ENCODE results near the gene HPCAL1. TPM values are rescaled to one million over a fixed set of nuclear protein-coding genes. Genes with fewer than 3 reads are reported as not detected.

Gene HPCAL1
- total and polyA plus RNA-seq, 10 of the 15 experiments (the other 5 are each of a cell fraction or from before 2014, with no cell fraction given), result 0.40 to 12.8 (median 7.9) TPM

DNA sequence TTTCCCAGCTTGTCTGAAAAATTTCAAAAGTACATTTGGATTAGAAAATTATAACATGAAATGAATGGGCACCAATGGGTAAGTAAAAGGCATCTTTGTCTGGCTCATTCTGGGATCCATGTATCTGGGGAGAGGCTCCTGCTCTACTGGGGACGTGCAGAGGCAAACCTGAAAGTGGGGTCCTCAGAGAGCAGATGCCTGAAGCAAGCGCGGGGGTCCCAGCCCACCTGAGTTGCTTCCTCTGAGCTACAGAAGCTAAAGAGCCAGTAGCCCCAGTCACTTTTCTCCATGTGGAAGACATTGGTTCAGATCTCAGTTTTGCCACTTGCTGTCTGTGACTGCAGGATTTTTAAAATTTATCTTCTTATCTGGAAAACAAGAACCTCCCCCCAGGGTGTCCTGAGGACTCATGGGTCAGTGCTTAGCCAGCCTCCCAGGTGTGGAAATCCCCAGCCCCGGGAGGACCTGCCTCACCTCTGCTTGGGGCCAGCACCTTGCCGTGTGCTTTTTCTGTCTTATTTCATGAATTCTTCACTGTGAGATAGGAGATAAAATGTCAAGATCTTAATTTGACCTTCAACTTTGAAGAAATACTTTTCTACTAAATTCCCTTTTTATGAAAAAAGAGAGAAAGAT lies 170.5 kb downstream of the HPCAL1 start:
- no peaks in the 10 kb centered on the region for H3K36me3 ChIP-seq (ENCODE audit: control insufficient read depth in 2 of 2, insufficient read depth in 2 of 2, low read length in 1 of 2)
- H4K20me1 ChIP-seq (ENCODE audit: control insufficient read depth, insufficient read depth), result no peaks in the 10 kb centered on the region; the same call in 1 of the 2 replicates
- H3K4me3 ChIP-seq, result no peak overlapping the region
- no peak for FAIRE-seq
- H2AFZ ChIP-seq (ENCODE audit: control insufficient read depth, low read depth, low read length), result no peak overlapping the region
- H3K27ac ChIP-seq (ENCODE audit: control insufficient read depth, insufficient read depth), result no peak overlapping the region
- no peaks in the 10 kb centered on the region; a peak in 1 of 4 replicates for H3K27me3 ChIP-seq (replicated peaks in 1 of 2; ENCODE audit: control insufficient read depth in 2 of 2, insufficient read depth in 2 of 2, low read length in 1 of 2)
- in situ Hi-C loops (cut with MboI) (no loop called here), intact Hi-C loops (cut with micrococcal nuclease; ENCODE audit: unreplicated experiment) (no loop called here)
- no peak for DNase-seq (ENCODE audit: low read depth, low spot score)
- no peak overlapping the region for H3K9ac ChIP-seq (ENCODE audit: control insufficient read depth, insufficient read depth, low read length)
- TF ChIP-seq CBX3 (IDR thresholded peaks at IDR 0.05; ENCODE audit: borderline replicate concordance, low read depth) (no peak), RUNX3 (IDR thresholded peaks at IDR 0.05; ENCODE audit: low read length) (no peak), HCFC1 (IDR thresholded peaks at IDR 0.05; ENCODE audit: low read length) (no peak), MTA3 (IDR thresholded peaks at IDR 0.05; ENCODE audit: borderline replicate concordance, low read length) (no peak), ZZZ3 (IDR thresholded peaks at IDR 0.05; ENCODE audit: control insufficient read depth, insufficient read length, low read depth) (no peak), POLR2AphosphoS2 (IDR thresholded peaks at IDR 0.05; ENCODE audit: low read depth, low read length) (no peak), RCOR1 (conservative IDR thresholded peaks at IDR 0.05; ENCODE audit: low read depth, low read length) (no peak), STAT1 (conservative IDR thresholded peaks at IDR 0.05) (no peak), RELA (IDR thresholded peaks at IDR 0.05; ENCODE audit: borderline replicate concordance, partially characterized antibody) (no peak)
- TF ChIP-seq, protein P1, sequence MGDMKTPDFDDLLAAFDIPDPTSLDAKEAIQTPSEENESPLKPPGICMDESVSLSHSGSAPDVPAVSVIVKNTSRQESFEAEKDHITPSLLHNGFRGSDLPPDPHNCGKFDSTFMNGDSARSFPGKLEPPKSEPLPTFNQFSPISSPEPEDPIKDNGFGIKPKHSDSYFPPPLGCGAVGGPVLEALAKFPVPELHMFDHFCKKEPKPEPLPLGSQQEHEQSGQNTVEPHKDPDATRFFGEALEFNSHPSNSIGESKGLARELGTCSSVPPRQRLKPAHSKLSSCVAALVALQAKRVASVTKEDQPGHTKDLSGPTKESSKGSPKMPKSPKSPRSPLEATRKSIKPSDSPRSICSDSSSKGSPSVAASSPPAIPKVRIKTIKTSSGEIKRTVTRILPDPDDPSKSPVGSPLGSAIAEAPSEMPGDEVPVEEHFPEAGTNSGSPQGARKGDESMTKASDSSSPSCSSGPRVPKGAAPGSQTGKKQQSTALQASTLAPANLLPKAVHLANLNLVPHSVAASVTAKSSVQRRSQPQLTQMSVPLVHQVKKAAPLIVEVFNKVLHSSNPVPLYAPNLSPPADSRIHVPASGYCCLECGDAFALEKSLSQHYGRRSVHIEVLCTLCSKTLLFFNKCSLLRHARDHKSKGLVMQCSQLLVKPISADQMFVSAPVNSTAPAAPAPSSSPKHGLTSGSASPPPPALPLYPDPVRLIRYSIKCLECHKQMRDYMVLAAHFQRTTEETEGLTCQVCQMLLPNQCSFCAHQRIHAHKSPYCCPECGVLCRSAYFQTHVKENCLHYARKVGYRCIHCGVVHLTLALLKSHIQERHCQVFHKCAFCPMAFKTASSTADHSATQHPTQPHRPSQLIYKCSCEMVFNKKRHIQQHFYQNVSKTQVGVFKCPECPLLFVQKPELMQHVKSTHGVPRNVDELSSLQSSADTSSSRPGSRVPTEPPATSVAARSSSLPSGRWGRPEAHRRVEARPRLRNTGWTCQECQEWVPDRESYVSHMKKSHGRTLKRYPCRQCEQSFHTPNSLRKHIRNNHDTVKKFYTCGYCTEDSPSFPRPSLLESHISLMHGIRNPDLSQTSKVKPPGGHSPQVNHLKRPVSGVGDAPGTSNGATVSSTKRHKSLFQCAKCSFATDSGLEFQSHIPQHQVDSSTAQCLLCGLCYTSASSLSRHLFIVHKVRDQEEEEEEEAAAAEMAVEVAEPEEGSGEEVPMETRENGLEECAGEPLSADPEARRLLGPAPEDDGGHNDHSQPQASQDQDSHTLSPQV (IDR thresholded peaks at IDR 0.05), result no peak
- TF ChIP-seq, protein P2, sequence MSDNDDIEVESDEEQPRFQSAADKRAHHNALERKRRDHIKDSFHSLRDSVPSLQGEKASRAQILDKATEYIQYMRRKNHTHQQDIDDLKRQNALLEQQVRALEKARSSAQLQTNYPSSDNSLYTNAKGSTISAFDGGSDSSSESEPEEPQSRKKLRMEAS (IDR thresholded peaks at IDR 0.05; ENCODE audit: low read depth, low read length), result no peak
- TF ChIP-seq, protein P3, sequence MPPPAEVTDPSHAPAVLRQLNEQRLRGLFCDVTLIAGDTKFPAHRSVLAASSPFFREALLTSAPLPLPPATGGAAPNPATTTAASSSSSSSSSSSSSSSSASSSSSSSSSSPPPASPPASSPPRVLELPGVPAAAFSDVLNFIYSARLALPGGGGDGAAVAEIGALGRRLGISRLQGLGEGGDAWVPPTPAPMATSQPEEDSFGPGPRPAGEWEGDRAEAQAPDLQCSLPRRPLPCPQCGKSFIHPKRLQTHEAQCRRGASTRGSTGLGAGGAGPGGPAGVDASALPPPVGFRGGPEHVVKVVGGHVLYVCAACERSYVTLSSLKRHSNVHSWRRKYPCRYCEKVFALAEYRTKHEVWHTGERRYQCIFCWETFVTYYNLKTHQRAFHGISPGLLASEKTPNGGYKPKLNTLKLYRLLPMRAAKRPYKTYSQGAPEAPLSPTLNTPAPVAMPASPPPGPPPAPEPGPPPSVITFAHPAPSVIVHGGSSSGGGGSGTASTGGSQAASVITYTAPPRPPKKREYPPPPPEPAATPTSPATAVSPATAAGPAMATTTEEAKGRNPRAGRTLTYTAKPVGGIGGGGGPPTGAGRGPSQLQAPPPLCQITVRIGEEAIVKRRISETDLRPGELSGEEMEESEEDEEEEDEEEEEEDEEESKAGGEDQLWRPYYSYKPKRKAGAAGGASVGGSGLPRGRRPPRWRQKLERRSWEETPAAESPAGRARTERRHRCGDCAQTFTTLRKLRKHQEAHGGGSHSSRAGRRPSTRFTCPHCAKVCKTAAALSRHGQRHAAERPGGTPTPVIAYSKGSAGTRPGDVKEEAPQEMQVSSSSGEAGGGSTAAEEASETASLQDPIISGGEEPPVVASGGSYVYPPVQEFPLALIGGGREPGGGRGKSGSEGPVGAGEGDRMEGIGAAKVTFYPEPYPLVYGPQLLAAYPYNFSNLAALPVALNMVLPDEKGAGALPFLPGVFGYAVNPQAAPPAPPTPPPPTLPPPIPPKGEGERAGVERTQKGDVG (CRISPR knock-in tag; IDR thresholded peaks at IDR 0.05), result no peak
- ChIA-PET CTCF (no interaction called here), SMC1A (ENCODE audit: uncharacterized antibody, unreplicated experiment) (no interaction called here), RAD21 (ENCODE audit: unreplicated experiment) (no interaction called here), POLR2A (interaction anchor here (0.6 kb wide), 1 partner anchor 25 kb away, joined by 3 read pairs; no protein-coding TSS in a partner anchor)
- H3K4me2 ChIP-seq (ENCODE audit: control insufficient read depth, insufficient read depth), result no peak overlapping the region
- no TSS peak for BruUV-seq (replicated peaks)
- H3K9me3 ChIP-seq (replicated peaks; ENCODE audit: control insufficient read depth, insufficient read depth, low read length), result no peaks in the 10 kb centered on the region
- H3K79me2 ChIP-seq (ENCODE audit: control insufficient read depth, insufficient read depth, low read length), result no peaks in the 10 kb centered on the region
- WGBS (ENCODE audit: insufficient coverage, insufficient replicate concordance, low lambda C conversion rate, missing lambda C conversion rate), result 23% methylated on average over 5 of the region's 5 CpGs
- ATAC-seq, result no peak
- no peaks in the 10 kb centered on the region for H3K4me1 ChIP-seq (ENCODE audit: control insufficient read depth, insufficient read depth, low read length)
